ENCODE data around the gene UBE2QL1.

DNA sequence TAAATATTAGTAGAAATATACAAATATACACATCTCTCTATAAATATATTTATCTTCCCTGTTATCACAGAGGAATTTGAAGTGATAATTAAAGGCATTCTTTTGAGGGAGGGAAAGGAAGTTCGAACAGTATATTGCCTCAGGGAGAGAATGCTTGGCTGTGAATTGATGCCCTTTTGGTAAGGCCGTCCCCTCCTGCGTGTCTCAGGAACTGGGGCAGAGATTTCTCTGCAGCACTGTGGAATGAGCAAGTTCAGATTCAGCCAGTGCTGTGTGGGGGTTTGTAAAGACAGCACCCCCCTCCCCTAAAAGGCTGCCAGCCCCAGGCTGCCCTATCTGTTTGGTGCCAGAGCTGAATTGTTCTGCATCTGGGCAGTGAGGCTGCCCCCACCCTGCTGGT is 42.0 kb downstream of the UBE2QL1 start:
- TF ChIP-seq JUN (IDR thresholded peaks at IDR 0.05; ENCODE audit: low read depth, low read length), result no peak
- TF ChIP-seq, protein P1, sequence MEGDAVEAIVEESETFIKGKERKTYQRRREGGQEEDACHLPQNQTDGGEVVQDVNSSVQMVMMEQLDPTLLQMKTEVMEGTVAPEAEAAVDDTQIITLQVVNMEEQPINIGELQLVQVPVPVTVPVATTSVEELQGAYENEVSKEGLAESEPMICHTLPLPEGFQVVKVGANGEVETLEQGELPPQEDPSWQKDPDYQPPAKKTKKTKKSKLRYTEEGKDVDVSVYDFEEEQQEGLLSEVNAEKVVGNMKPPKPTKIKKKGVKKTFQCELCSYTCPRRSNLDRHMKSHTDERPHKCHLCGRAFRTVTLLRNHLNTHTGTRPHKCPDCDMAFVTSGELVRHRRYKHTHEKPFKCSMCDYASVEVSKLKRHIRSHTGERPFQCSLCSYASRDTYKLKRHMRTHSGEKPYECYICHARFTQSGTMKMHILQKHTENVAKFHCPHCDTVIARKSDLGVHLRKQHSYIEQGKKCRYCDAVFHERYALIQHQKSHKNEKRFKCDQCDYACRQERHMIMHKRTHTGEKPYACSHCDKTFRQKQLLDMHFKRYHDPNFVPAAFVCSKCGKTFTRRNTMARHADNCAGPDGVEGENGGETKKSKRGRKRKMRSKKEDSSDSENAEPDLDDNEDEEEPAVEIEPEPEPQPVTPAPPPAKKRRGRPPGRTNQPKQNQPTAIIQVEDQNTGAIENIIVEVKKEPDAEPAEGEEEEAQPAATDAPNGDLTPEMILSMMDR (IDR thresholded peaks at IDR 0.05; ENCODE audit: control extremely low read depth in 1 of 3, insufficient read depth in 1 of 3, low read depth in 1 of 3, low read length in 3 of 3), result no peak
- no peak for TF ChIP-seq CEBPB (IDR thresholded peaks at IDR 0.05; ENCODE audit: low read depth, low read length)
- TF ChIP-seq TAF1 (IDR thresholded peaks at IDR 0.05; ENCODE audit: low read depth, low read length), result no peak
- no peak for TF ChIP-seq RAD21 (IDR thresholded peaks at IDR 0.05 in 1 of 2, conservative IDR thresholded peaks at IDR 0.05 in 1 of 2; ENCODE audit: low read depth in 2 of 2, low read length in 2 of 2)
- no peak for TF ChIP-seq POLR2A (IDR thresholded peaks at IDR 0.05; ENCODE audit: control extremely low read depth in 1 of 2, low read depth in 2 of 2, low read length in 2 of 2)
- TF ChIP-seq POLR2AphosphoS5 (IDR thresholded peaks at IDR 0.05; ENCODE audit: low read depth, low read length), result no peak
- TF ChIP-seq EZH2 (IDR thresholded peaks at IDR 0.05; ENCODE audit: low read depth, low read length, severe bottlenecking), result no peak
- no peak for TF ChIP-seq KDM1A (IDR thresholded peaks at IDR 0.05; ENCODE audit: borderline replicate concordance, low read length)
- no peak for TF ChIP-seq SUZ12 (IDR thresholded peaks at IDR 0.05; ENCODE audit: low read length)
- TF ChIP-seq SP1 (IDR thresholded peaks at IDR 0.05; ENCODE audit: low read depth, low read length), result no peak
- no peak for TF ChIP-seq MAX (IDR thresholded peaks at IDR 0.05)
- no peak for TF ChIP-seq CHD2 (IDR thresholded peaks at IDR 0.05; ENCODE audit: low read length)
- TF ChIP-seq SIN3A (conservative IDR thresholded peaks at IDR 0.05 in 1 of 2, IDR thresholded peaks at IDR 0.05 in 1 of 2; ENCODE audit: low read depth in 1 of 2, low read length in 2 of 2), result no peak

Data from H1 (cell line).